ENCODE measurements around the gene SORCS2. TPM values are rescaled to one million over a fixed set of nuclear protein-coding genes. Genes with fewer than 3 reads are reported as not detected.

Gene SORCS2
- total RNA-seq, 1 donor from 2014 or later = 13.8 TPM

GRCh38 chr4:7722766-7723387 is 530.5 kb downstream of the SORCS2 start:
- peaks cover 41% of the 10 kb centered on the region for H3K27me3 Mint-ChIP-seq (ENCODE audit: low read depth, unreplicated experiment)
- H3K36me3 Mint-ChIP-seq (ENCODE audit: low read depth, unreplicated experiment) = peaks cover 10% of the 10 kb centered on the region
- no peak overlapping the region for H3K27ac ChIP-seq (ENCODE audit: low read depth, low read length)
- FAIRE-seq (no peak), DNase-seq (ENCODE audit: low read depth) (no peak)
- H3K4me1 Mint-ChIP-seq (ENCODE audit: low read depth, unreplicated experiment) = no peaks in the 10 kb centered on the region
- TF ChIP-seq EZH2 (IDR thresholded peaks at IDR 0.05; ENCODE audit: insufficient read depth, low read length) = no peak
- TF ChIP-seq CTCF (IDR thresholded peaks at IDR 0.05; ENCODE audit: insufficient read depth, low read depth, low read length) = no peak
- no peak overlapping the region for H2AFZ ChIP-seq (ENCODE audit: low read depth, low read length)
- H3K4me3 ChIP-seq (ENCODE audit: insufficient read depth, low read depth, low read length) = no peak overlapping the region
- no peaks in the 10 kb centered on the region for H3K36me3 ChIP-seq (ENCODE audit: insufficient read depth, low read length)
- H3K4me1 ChIP-seq (ENCODE audit: insufficient read depth, low read length) = peaks cover 5% of the 10 kb centered on the region
- H3K27ac Mint-ChIP-seq (ENCODE audit: unreplicated experiment) = no peak overlapping the region
- H4K20me1 ChIP-seq (ENCODE audit: insufficient read depth, low read length) = peaks cover 3% of the 10 kb centered on the region
- H3K27me3 ChIP-seq (ENCODE audit: insufficient read depth, low read length) = peaks cover 5% of the 10 kb centered on the region
- no peak overlapping the region for H3K4me2 ChIP-seq (ENCODE audit: low read length)
- peaks cover 1% of the 10 kb centered on the region for H3K9me3 Mint-ChIP-seq (ENCODE audit: unreplicated experiment)
- H3K9ac ChIP-seq (ENCODE audit: low read length) = no peak overlapping the region
- no peaks in the 10 kb centered on the region for H3K79me2 ChIP-seq (ENCODE audit: insufficient read depth, low read length)
- H3K4me3 Mint-ChIP-seq (ENCODE audit: unreplicated experiment) = no peak overlapping the region
- H3K9me3 ChIP-seq (ENCODE audit: insufficient read depth, low read depth, low read length) = no peaks in the 10 kb centered on the region

GRCh38 chr4:7723625-7724024 is 531.3 kb downstream of the SORCS2 start:
- H3K4me3 Mint-ChIP-seq (ENCODE audit: unreplicated experiment) = no peak overlapping the region
- no peak overlapping the region for H3K4me2 ChIP-seq (ENCODE audit: low read length)
- no peak for DNase-seq (ENCODE audit: low read depth)
- H3K27ac ChIP-seq (ENCODE audit: low read depth, low read length) = no peak overlapping the region
- peaks cover 5% of the 10 kb centered on the region for H3K4me1 ChIP-seq (ENCODE audit: insufficient read depth, low read length)
- no peak overlapping the region for H3K4me3 ChIP-seq (ENCODE audit: insufficient read depth, low read depth, low read length)
- no peaks in the 10 kb centered on the region for H3K79me2 ChIP-seq (ENCODE audit: insufficient read depth, low read length)
- H3K27me3 ChIP-seq (ENCODE audit: insufficient read depth, low read length) = peaks cover 5% of the 10 kb centered on the region
- H3K9ac ChIP-seq (ENCODE audit: low read length) = no peak overlapping the region
- no peaks in the 10 kb centered on the region for H3K36me3 ChIP-seq (ENCODE audit: insufficient read depth, low read length)
- H4K20me1 ChIP-seq (ENCODE audit: insufficient read depth, low read length) = peaks cover 3% of the 10 kb centered on the region
- FAIRE-seq = no peak
- no peaks in the 10 kb centered on the region for H3K4me1 Mint-ChIP-seq (ENCODE audit: low read depth, unreplicated experiment)
- peaks cover 1% of the 10 kb centered on the region for H3K9me3 Mint-ChIP-seq (ENCODE audit: unreplicated experiment)
- no peak overlapping the region for H2AFZ ChIP-seq (ENCODE audit: low read depth, low read length)
- H3K9me3 ChIP-seq (ENCODE audit: insufficient read depth, low read depth, low read length) = no peaks in the 10 kb centered on the region
- no peak for TF ChIP-seq EZH2 (IDR thresholded peaks at IDR 0.05; ENCODE audit: insufficient read depth, low read length)
- TF ChIP-seq CTCF (IDR thresholded peaks at IDR 0.05; ENCODE audit: insufficient read depth, low read depth, low read length) = no peak
- H3K27me3 Mint-ChIP-seq (ENCODE audit: low read depth, unreplicated experiment) = peaks cover 39% of the 10 kb centered on the region
- H3K36me3 Mint-ChIP-seq (ENCODE audit: low read depth, unreplicated experiment) = peaks cover 12% of the 10 kb centered on the region
- no peak overlapping the region for H3K27ac Mint-ChIP-seq (ENCODE audit: unreplicated experiment)

- TF ChIP-seq EZH2 (IDR thresholded peaks at IDR 0.05; ENCODE audit: insufficient read depth, low read length) = no peak
- TF ChIP-seq CTCF (IDR thresholded peaks at IDR 0.05; ENCODE audit: insufficient read depth, low read depth, low read length) = no peak
- H3K9ac ChIP-seq (ENCODE audit: low read length) = no peak overlapping the region
- FAIRE-seq = no peak
These were observed 533.6 kb downstream of the SORCS2 start for GRCh38 chr4:7725951-7726350.

More at GRCh38 chr4:7725951-7726350, 533.6 kb downstream of the SORCS2 start:
- no peak overlapping the region for H3K4me2 ChIP-seq (ENCODE audit: low read length)
- H3K27ac ChIP-seq (ENCODE audit: low read depth, low read length) = no peak overlapping the region
- H3K4me3 ChIP-seq (ENCODE audit: insufficient read depth, low read depth, low read length) = no peak overlapping the region
- H4K20me1 ChIP-seq (ENCODE audit: insufficient read depth, low read length) = peaks cover 6% of the 10 kb centered on the region
- no peak for DNase-seq (ENCODE audit: low read depth)
- H3K4me3 Mint-ChIP-seq (ENCODE audit: unreplicated experiment) = no peak overlapping the region
- H3K27ac Mint-ChIP-seq (ENCODE audit: unreplicated experiment) = no peak overlapping the region
- peaks cover 5% of the 10 kb centered on the region for H3K4me1 ChIP-seq (ENCODE audit: insufficient read depth, low read length)
- no peaks in the 10 kb centered on the region for H3K79me2 ChIP-seq (ENCODE audit: insufficient read depth, low read length)
- H3K36me3 ChIP-seq (ENCODE audit: insufficient read depth, low read length) = no peaks in the 10 kb centered on the region
- peaks cover 34% of the 10 kb centered on the region for H3K27me3 Mint-ChIP-seq (ENCODE audit: low read depth, unreplicated experiment)
- H3K9me3 Mint-ChIP-seq (ENCODE audit: unreplicated experiment) = peaks cover 4% of the 10 kb centered on the region
- H3K27me3 ChIP-seq (ENCODE audit: insufficient read depth, low read length) = no peaks in the 10 kb centered on the region
- no peaks in the 10 kb centered on the region for H3K4me1 Mint-ChIP-seq (ENCODE audit: low read depth, unreplicated experiment)
- peaks cover 12% of the 10 kb centered on the region for H3K36me3 Mint-ChIP-seq (ENCODE audit: low read depth, unreplicated experiment)
- no peaks in the 10 kb centered on the region for H3K9me3 ChIP-seq (ENCODE audit: insufficient read depth, low read depth, low read length)
- no peak overlapping the region for H2AFZ ChIP-seq (ENCODE audit: low read depth, low read length)

Measured in astrocyte (in vitro differentiated cells and primary cell).